Measurements from ENCODE around the gene EPHB6. TPM values are rescaled to one million over a fixed set of nuclear protein-coding genes. Genes with fewer than 3 reads are reported as not detected.

The EPHB6 gene
- polyA plus RNA-seq, 6 donors from 2014 or later: 10.0 to 32.4 (median 19.0) TPM

DNA sequence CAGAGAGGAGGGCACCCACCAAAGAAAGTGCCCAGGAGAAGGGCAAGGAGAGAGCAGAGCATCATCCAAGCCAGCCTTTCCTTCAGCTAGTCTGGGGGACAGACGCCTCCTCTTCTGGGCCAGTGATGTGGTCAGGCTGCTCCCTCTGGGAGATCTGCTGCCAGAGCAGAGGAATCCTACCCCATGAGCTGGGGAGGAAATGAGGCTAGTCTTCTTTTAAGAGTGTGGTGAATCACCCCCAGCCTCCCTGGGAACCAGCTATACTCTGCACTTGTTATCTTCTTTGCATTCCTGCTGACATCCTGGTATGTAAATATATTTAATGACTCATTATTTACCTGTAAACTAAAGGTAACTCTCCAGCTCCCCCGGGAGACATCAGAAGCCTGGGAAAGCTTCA is 41.6 kb upstream of the EPHB6 start:
- DNase-seq (no peak), ATAC-seq (ENCODE audit: low read depth in 2 of 2) (no peak)
- Mint-ChIP-seq H3K4me3 (peak overlapping the region in 7 of 8 donors; percentile 39 to 95 (median 87)), H3K27me3 (no peaks in the 10 kb centered on the region), H3K4me1 (peaks cover 60 to 68% (median 66%) of the 10 kb centered on the region in 3 donors), H3K36me3 (peaks cover 0 to 12% of the 10 kb centered on the region in 2 donors), H3K9me3 (peaks cover 0 to 3% (median 0%) of the 10 kb centered on the region in 7 donors), H3K27ac (peak overlapping the region; percentile 17 to 100 (median 92))

DNA sequence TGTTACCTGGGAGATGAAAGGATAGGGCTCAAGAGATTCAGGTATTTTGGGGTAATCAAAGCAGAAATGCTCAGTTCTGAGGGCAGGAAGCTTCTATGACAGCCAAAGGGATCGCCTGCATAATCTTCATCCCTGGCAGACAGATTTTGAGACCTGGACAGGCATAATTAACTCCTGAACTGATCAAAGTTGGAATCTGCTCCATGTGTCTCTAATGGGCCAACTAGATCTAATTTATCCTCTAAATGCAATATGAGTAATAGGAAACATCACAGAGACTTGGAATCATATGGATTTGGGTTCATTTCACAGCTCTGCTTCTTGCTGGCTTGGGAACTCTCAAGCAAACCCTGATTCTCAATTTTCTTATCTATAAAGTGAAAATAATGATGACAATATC is 41.2 kb upstream of the EPHB6 start:
- Mint-ChIP-seq H3K27ac (peak overlapping the region in 3 of 6 donors; percentile 35 to 100 (median 91)), H3K4me1 (peaks cover 56 to 67% (median 61%) of the 10 kb centered on the region in 3 donors), H3K9me3 (peaks cover 0 to 3% (median 0%) of the 10 kb centered on the region in 7 donors), H3K4me3 (peak overlapping the region in 7 of 8 donors; percentile 39 to 95 (median 87)), H3K36me3 (peaks cover 0 to 13% of the 10 kb centered on the region in 2 donors), H3K27me3 (no peaks in the 10 kb centered on the region)
- ATAC-seq (ENCODE audit: low read depth in 2 of 2): no peak
- no peak for DNase-seq

DNA sequence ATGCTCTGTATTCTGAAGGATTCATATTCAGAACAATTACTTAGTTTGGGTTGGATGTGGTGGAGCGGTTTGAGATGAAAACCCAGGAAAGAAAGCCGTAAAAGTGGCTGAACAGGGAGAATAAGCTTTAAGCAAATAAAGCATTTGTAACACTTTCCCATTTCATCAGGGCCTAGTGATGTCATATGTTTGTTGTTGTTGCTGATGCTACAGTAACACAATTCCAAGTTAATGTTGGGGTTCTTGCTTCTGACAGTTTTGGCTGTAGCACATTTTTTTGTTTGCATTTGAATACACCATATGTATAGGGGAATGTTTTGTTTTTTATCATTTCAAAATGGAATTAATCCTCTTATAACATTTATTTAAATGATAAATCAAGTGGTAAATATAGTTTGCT is 40.4 kb upstream of the EPHB6 start:
- H3K4me1 Mint-ChIP-seq: peaks cover 48 to 62% (median 54%) of the 10 kb centered on the region in 3 donors
- H3K27me3 Mint-ChIP-seq: no peaks in the 10 kb centered on the region
- peak overlapping the region in 4 of 8 donors; percentile 13 to 67 (median 35) for H3K4me3 Mint-ChIP-seq
- H3K27ac Mint-ChIP-seq: peak overlapping the region in 1 of 6 donors; percentile 78
- ATAC-seq (ENCODE audit: low read depth in 2 of 2) (no peak), DNase-seq (no peak)
- peaks cover 0 to 20% of the 10 kb centered on the region in 2 donors for H3K36me3 Mint-ChIP-seq
- H3K9me3 Mint-ChIP-seq: peaks cover 0 to 9% (median 0%) of the 10 kb centered on the region in 7 donors

DNA sequence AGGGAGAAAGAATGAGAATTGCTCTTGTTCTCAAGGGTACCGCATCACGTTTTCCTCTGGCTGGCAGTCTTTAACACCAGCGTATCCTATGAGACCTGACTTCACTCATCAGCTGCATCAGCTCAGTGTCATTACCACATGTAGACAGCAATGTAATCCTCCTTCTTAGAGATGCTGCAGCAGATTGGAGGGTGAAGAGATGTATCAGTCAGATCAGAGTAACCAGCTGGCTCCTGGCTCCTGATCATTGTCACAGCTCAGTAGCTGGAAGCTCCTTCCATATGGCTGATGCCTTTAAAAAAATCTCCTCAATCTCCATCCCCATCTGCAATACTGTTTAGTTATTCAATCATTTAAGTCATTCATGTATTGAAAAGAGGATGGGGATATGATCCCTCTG is 39.7 kb upstream of the EPHB6 start:
- ATAC-seq (ENCODE audit: low read depth in 2 of 2) (no peak), DNase-seq (no peak)
- Mint-ChIP-seq H3K4me3 (peak overlapping the region in 1 of 8 donors; percentile 53), H3K4me1 (peaks cover 41 to 55% (median 47%) of the 10 kb centered on the region in 3 donors), H3K27ac (no peak overlapping the region), H3K27me3 (no peaks in the 10 kb centered on the region), H3K36me3 (peaks cover 0 to 24% of the 10 kb centered on the region in 2 donors), H3K9me3 (peaks cover 0 to 10% (median 1%) of the 10 kb centered on the region in 7 donors)

DNA sequence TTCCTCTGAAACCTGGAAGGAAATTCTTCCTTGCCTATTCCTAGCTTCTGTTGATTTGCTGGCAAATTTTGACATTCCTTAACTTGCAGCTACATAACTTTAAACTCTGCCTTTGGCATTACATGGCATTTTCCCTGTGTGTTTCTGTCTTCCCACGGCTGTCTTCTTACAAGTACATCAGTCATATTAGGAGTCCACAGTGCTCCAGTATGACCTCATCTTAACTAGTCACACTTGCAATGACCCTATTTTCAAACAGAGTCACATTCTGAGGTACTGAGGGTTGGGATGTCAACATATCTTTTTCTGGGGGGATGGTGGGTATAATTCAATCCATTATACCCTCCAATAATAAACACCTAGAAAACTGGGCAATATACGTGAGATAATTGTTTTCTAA is 37.4 kb upstream of the EPHB6 start:
- Mint-ChIP-seq H3K27me3 (no peaks in the 10 kb centered on the region), H3K4me1 (peaks cover 18 to 35% (median 24%) of the 10 kb centered on the region in 3 donors), H3K27ac (peak overlapping the region in 2 of 6 donors; percentile 6 to 26), H3K4me3 (no peak overlapping the region), H3K36me3 (peaks cover 10 to 41% of the 10 kb centered on the region in 2 donors), H3K9me3 (peaks cover 5 to 20% (median 10%) of the 10 kb centered on the region in 7 donors)
- ATAC-seq (ENCODE audit: low read depth in 2 of 2) (no peak), DNase-seq (no peak)

DNA sequence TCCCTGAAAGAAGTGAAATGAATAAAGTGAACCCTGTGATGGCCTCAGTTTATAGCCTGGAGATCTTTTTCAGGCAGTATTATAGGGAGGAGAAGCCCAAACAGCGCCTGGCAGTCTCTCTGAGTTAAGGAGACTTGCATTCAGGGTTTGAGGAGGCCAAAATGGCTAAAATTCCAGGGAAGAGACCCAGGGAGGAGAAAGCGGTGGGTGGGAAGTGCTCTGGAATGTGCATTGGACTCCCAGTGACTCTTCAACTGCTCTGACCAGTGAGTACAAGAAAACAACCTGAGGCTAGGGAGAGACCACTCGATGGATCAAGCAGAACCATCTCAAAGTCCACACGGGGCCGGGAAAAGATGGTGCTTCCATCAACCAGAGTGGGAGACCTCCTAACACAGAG is 35.3 kb upstream of the EPHB6 start:
- peak overlapping the region in 2 of 6 donors; percentile 60 to 65 for H3K27ac Mint-ChIP-seq
- ATAC-seq (ENCODE audit: low read depth in 2 of 2) (no peak), DNase-seq (no peak)
- H3K36me3 Mint-ChIP-seq: peaks cover 10 to 42% of the 10 kb centered on the region in 2 donors
- H3K4me1 Mint-ChIP-seq: peaks cover under 1 to 17% (median 7%) of the 10 kb centered on the region in 3 donors
- H3K9me3 Mint-ChIP-seq: peaks cover 5 to 26% (median 15%) of the 10 kb centered on the region in 7 donors
- H3K4me3 Mint-ChIP-seq: no peak overlapping the region
- H3K27me3 Mint-ChIP-seq: no peaks in the 10 kb centered on the region

DNA sequence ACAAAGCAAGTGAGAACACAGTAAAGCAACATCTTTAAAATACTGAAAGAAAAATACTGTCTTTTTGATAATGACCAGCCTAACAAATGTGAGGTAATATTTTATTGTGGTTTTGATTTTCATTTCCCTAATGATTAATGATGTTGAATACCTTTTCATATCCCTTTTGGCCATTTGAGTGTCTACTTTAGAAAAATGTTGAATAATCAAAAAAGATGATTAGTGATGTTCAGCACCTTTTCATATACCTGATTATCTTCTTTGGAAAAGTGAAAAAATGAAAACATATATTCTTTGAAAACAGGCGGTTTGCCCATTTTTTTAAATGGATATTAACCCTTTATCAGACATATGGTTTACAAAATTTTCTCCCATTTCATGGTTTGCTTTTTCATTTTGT is 32.2 kb upstream of the EPHB6 start:
- DNase-seq (no peak), ATAC-seq (ENCODE audit: low read depth in 2 of 2) (no peak)
- Mint-ChIP-seq H3K27ac (no peak overlapping the region), H3K9me3 (peaks cover 5 to 32% (median 17%) of the 10 kb centered on the region in 7 donors), H3K4me3 (no peak overlapping the region), H3K4me1 (peaks cover 0 to 6% (median 0%) of the 10 kb centered on the region in 3 donors), H3K36me3 (peaks cover 15 to 37% of the 10 kb centered on the region in 2 donors), H3K27me3 (no peaks in the 10 kb centered on the region)

DNA sequence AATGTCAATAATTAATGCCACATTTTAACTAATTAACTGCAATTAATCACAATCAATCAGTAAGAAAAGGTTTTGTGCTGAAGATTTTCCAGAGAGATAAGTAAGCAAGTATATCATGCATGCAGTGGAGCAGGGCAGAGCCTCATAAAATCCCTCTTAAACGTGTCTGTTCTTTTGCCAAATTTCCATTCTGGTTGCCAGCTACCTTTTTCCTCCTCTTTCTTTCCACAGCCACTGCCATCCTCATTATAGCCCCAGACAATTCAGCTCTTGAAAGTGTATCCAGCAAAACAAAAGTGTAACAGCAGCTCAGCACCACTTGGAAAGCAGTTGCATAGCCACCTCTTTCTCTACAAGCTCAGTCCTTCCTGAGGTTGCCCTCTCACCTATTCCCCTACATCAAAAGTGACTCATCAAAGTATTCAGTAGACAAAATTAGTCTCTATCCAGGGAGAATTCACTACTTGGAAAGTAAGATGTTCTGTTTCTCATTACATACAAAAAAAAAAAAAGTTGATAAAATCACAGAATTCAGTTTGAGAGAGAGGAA is 26.9 kb upstream of the EPHB6 start:
- no peak overlapping the region for H3K4me3 Mint-ChIP-seq
- no peak for ATAC-seq (ENCODE audit: low read depth in 2 of 2)

DNA sequence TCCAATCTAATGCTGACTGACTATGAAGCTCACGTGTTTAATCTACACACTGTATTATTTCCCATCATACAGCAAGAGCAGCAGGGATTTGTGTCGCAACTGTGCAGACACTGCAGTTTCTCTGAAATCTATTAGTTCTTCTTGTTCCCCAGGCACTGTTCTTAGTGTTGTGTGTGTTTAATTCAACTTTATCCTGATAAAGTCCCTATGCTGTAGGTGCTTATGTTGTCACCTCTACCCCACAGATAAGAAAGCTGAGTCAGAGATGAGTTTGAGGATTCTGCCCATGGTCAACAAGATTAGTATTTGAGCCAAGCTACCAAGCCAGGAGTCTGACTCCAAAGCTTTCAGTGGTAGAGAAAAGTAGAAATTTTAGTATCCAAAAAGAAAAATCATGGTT is 22.5 kb upstream of the EPHB6 start:
- ATAC-seq (ENCODE audit: low read depth in 2 of 2) (no peak), DNase-seq (no peak)
- Mint-ChIP-seq H3K27me3 (no peaks in the 10 kb centered on the region), H3K4me1 (peaks cover 20 to 33% (median 28%) of the 10 kb centered on the region in 3 donors), H3K9me3 (no peaks in the 10 kb centered on the region), H3K4me3 (no peak overlapping the region), H3K27ac (peak overlapping the region in 1 of 6 donors; percentile 13), H3K36me3 (no peaks in the 10 kb centered on the region)

More for the DNA sequence above, 26.9 kb upstream of the EPHB6 start:
- Mint-ChIP-seq H3K27me3 (no peaks in the 10 kb centered on the region), H3K9me3 (peaks cover 0 to 14% (median 6%) of the 10 kb centered on the region in 7 donors), H3K36me3 (peaks cover 5 to 7% of the 10 kb centered on the region in 2 donors), H3K27ac (peak overlapping the region in 1 of 6 donors; percentile 55), H3K4me1 (peaks cover 4 to 13% (median 5%) of the 10 kb centered on the region in 3 donors)
- DNase-seq: no peak

DNA sequence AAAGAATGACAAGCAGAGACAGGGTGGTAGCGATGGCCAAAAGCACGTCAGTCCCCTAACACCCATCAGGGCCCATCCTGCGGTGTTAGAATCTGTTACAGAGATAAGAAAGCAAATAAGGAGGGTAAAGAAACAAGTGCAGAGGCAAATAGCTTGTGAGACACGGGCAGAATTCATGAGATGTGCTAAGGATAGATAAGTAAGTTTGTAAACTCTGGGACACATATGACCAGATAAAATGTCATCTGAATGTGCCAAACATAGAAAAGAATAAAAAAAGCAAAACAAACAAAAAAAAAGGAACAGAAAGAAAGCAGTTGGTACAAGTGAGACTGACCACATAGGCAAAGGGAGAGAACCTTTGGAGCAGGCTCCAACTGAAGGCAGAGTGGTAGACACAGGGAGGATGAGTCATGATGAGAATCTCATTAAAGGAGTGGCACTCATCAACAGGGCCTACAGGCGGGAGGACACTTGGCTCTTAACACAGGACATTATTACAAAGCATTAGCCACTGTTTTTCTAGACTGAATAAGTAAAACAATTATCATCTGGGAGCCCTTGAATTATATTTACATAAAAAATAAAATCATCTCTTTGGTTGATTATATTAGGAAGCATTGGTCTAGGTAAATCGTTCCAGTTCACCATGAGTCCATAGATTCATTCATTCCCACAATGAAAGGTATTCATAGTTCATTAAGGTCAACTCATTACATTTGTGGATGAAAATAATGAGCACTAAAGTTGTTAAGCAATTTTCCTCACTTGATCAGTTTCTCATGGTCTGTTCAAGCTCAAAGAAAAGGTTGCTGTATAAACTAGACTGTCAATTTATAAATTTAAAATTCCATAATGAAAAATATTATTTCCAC is 21.5 kb upstream of the EPHB6 start:
- H3K9me3 Mint-ChIP-seq: no peaks in the 10 kb centered on the region
- ATAC-seq (ENCODE audit: low read depth in 2 of 2) (no peak), DNase-seq (no peak)
- H3K4me3 Mint-ChIP-seq: peak overlapping the region in 1 of 8 donors; percentile 0
- H3K36me3 Mint-ChIP-seq: no peaks in the 10 kb centered on the region
- peaks cover 20 to 33% (median 28%) of the 10 kb centered on the region in 3 donors for H3K4me1 Mint-ChIP-seq
- no peaks in the 10 kb centered on the region for H3K27me3 Mint-ChIP-seq
- peak overlapping the region in 3 of 6 donors; percentile 20 to 74 (median 21) for H3K27ac Mint-ChIP-seq

DNA sequence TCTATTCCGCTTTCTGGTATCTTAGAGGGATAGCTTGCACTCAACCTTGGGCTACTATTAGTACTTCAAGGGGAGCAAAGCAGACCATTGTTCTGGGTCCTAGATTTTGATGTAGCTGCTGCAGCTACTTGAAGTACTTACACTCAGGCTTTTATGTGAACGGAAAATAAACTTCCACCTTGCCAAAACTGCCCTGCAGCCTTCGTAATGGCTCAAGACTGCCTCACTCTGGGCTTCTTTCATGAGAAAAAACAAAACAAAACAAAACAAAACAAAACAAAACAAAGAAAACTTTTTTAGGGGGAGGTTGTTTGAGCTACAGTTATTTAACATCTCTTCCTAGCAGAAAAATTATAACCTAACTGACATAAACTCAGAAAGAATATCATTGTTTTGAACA is 19.4 kb upstream of the EPHB6 start:
- no peaks in the 10 kb centered on the region for H3K27me3 Mint-ChIP-seq
- DNase-seq (no peak), ATAC-seq (ENCODE audit: low read depth in 2 of 2) (no peak)
- peaks cover 20 to 33% (median 28%) of the 10 kb centered on the region in 3 donors for H3K4me1 Mint-ChIP-seq
- H3K36me3 Mint-ChIP-seq: no peaks in the 10 kb centered on the region
- H3K27ac Mint-ChIP-seq: peak overlapping the region in 3 of 6 donors; percentile 27 to 64 (median 30)
- H3K4me3 Mint-ChIP-seq: peak overlapping the region in 1 of 8 donors; percentile 16
- H3K9me3 Mint-ChIP-seq: no peaks in the 10 kb centered on the region

DNA sequence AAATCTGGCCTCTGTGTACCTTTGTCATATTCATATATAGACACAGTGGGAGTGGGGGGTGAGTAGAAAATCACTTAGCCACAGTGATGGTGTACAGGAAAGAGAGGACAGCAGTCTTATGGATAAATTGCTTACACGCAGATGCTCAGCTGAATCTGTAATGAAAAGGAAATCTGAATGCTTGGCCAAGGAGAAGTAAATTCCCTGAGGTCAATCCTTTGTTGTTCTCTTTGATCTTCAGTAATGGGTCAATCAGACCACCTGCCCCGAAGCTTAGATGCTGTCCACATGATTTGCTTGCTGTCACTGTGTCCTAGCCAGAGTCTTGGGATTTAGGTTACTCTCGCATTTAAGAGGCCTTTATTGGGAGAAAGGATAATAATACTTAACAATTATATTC is 18.4 kb upstream of the EPHB6 start:
- DNase-seq (no peak), ATAC-seq (ENCODE audit: low read depth in 2 of 2) (no peak)
- no peaks in the 10 kb centered on the region for H3K9me3 Mint-ChIP-seq
- H3K36me3 Mint-ChIP-seq: no peaks in the 10 kb centered on the region
- H3K4me1 Mint-ChIP-seq: peaks cover 20 to 33% (median 21%) of the 10 kb centered on the region in 3 donors
- peak overlapping the region in 1 of 6 donors; percentile 64 for H3K27ac Mint-ChIP-seq
- no peak overlapping the region for H3K4me3 Mint-ChIP-seq
- no peaks in the 10 kb centered on the region for H3K27me3 Mint-ChIP-seq

DNA sequence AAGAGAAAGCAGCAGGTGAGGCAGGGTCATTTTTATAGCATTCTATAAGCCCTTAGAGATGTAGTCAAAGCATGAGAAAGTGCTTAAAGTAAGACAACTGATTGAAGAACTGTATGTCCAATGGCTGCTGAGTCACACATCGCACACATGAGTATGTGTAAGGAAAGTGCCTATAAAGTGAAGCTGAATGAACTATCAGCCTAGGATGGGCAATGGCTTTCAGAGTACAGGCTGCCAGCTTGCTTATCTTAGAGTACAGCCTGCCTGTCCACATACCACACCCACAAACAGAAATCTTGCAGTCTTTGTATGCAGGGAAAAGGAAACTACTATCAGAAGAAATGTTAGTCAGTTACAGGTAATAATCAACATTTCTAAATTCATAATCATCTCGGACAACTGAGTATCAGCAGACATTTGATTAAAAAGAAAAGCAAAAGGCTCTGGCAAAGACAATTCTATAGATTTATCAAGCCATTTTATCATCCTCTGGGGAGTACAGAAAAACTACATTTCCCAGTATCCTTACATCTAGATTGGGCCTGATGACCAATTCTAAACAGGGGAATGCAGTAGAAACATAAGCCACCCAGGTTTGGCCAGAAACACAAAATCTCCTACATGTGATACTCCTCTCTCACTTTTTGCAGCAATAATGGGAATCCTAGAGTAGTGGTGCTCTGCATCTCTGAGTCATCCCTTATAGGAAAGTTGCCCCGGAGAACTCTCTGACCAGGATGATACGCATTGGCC is 16.2 kb upstream of the EPHB6 start:
- no peaks in the 10 kb centered on the region for H3K36me3 Mint-ChIP-seq
- no peak overlapping the region for H3K4me3 Mint-ChIP-seq
- H3K4me1 Mint-ChIP-seq: peaks cover 11 to 22% (median 12%) of the 10 kb centered on the region in 3 donors
- ATAC-seq (ENCODE audit: low read depth in 2 of 2) (no peak), DNase-seq (no peak)
- H3K27me3 Mint-ChIP-seq: no peaks in the 10 kb centered on the region
- no peak overlapping the region for H3K27ac Mint-ChIP-seq
- H3K9me3 Mint-ChIP-seq: no peaks in the 10 kb centered on the region

Data from naive B cell (primary cell).